OCI-LY3 (cell line): ENCODE results near the gene CIAPIN1.

Source experiments
- H2AFZ ChIP-seq: fragments of 200-600, 300-600 bp; shearing (Covaris generic); 2 replicates; pipeline ENCODE4 v1.6.0; 2014; ENCODE audit warnings: antibody characterized with exemption, low read depth, low read length
- H3K27ac ChIP-seq: fragments of 200-600, 300-600 bp; sonication (generic); 2 replicates; pipeline ENCODE4 v1.5.1; 2014; ENCODE audit warnings: mild to moderate bottlenecking, low read length, moderate library complexity, mixed read lengths
- H3K27me3 ChIP-seq: fragments of 200-600, 300-600 bp; sonication (generic); 2 replicates; pipeline ENCODE4 v1.6.1; 2014; ENCODE audit warnings: low read depth, low read length, mixed read lengths
- H3K36me3 ChIP-seq: fragments of 200-600, 300-600 bp; sonication (generic); replicated peaks from 2 replicates; pipeline ENCODE3; 2014; ENCODE audit warnings: low read depth, low read length, mixed read lengths
- H3K4me1 ChIP-seq: fragments of 300-600, 200-600 bp; sonication (generic); 2 replicates; pipeline ENCODE4 v1.6.1; 2014; ENCODE audit warnings: low read length, mixed read lengths
- H3K4me2 ChIP-seq: fragments of 200-600, 300-600 bp; sonication (generic); 2 replicates; pipeline ENCODE4 v1.6.1; 2014; ENCODE audit warnings: low read length, mixed read lengths
- H3K4me3 ChIP-seq: fragments of 300-600, 200-600 bp; sonication (generic); 2 replicates; pipeline ENCODE4 v1.5.1; 2014; ENCODE audit warnings: antibody characterized with exemption, mild to moderate bottlenecking, low read length, moderate library complexity
- H3K79me2 ChIP-seq: fragments of 300-600, 200-600 bp; shearing (Covaris generic); 2 replicates; pipeline ENCODE4 v1.6.1; 2014; ENCODE audit warnings: mild to moderate bottlenecking, low read length, mixed read lengths
- H3K9ac ChIP-seq: fragments of 300-600, 200-600 bp; shearing (Covaris generic); 2 replicates; pipeline ENCODE4 v1.6.0; 2014; ENCODE audit warnings: mild to moderate bottlenecking, low read length, moderate library complexity
- H3K9me3 ChIP-seq: fragments of 200-600, 300-600 bp; shearing (Covaris generic); 2 replicates; pipeline ENCODE4 v1.6.1; 2014; ENCODE audit warnings: low read length, mixed read lengths; ENCODE audit not compliant: insufficient read depth
- H4K20me1 ChIP-seq: fragments of 200-600, 300-600 bp; sonication (generic); 2 replicates; pipeline ENCODE4 v1.6.1; 2016; ENCODE audit warnings: low read length, mixed read lengths; ENCODE audit not compliant: insufficient read depth
- EZH2phosphoT487 ChIP-seq: fragments of 200-600 bp; shearing (Covaris generic); IDR thresholded peaks from 2 replicates; pipeline ENCODE4 v1.6.1; 2018; ENCODE audit warnings: antibody characterized with exemption, mixed run types, low read depth
- TF ChIP-seq, protein P1 (sequence below): fragments of 200-600, 300-600 bp; sonication (generic); IDR thresholded peaks from 2 replicates; pipeline ENCODE4 v1.5.1; 2014; ENCODE audit warnings: antibody characterized with exemption, low read length, low read depth

Gene CIAPIN1

GRCh38 chr16:57479205-57479975 is 32.2 kb upstream of the CIAPIN1 start:
- H3K27me3 ChIP-seq = peaks cover 43% of the 10 kb centered on the region
- H3K4me3 ChIP-seq = peak overlapping the region; percentile 45
- H3K36me3 ChIP-seq = no peaks in the 10 kb centered on the region
- no peak overlapping the region for H3K27ac ChIP-seq
- H2AFZ ChIP-seq = no peak overlapping the region
- no peaks in the 10 kb centered on the region for H3K79me2 ChIP-seq
- no peaks in the 10 kb centered on the region for H4K20me1 ChIP-seq
- TF ChIP-seq, protein P1, sequence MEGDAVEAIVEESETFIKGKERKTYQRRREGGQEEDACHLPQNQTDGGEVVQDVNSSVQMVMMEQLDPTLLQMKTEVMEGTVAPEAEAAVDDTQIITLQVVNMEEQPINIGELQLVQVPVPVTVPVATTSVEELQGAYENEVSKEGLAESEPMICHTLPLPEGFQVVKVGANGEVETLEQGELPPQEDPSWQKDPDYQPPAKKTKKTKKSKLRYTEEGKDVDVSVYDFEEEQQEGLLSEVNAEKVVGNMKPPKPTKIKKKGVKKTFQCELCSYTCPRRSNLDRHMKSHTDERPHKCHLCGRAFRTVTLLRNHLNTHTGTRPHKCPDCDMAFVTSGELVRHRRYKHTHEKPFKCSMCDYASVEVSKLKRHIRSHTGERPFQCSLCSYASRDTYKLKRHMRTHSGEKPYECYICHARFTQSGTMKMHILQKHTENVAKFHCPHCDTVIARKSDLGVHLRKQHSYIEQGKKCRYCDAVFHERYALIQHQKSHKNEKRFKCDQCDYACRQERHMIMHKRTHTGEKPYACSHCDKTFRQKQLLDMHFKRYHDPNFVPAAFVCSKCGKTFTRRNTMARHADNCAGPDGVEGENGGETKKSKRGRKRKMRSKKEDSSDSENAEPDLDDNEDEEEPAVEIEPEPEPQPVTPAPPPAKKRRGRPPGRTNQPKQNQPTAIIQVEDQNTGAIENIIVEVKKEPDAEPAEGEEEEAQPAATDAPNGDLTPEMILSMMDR = no peak
- no peak for TF ChIP-seq EZH2phosphoT487
- no peak overlapping the region for H3K9ac ChIP-seq
- H3K4me1 ChIP-seq = peaks cover 19% of the 10 kb centered on the region
- H3K9me3 ChIP-seq = no peaks in the 10 kb centered on the region
- peak overlapping the region; percentile 63 for H3K4me2 ChIP-seq

DNA sequence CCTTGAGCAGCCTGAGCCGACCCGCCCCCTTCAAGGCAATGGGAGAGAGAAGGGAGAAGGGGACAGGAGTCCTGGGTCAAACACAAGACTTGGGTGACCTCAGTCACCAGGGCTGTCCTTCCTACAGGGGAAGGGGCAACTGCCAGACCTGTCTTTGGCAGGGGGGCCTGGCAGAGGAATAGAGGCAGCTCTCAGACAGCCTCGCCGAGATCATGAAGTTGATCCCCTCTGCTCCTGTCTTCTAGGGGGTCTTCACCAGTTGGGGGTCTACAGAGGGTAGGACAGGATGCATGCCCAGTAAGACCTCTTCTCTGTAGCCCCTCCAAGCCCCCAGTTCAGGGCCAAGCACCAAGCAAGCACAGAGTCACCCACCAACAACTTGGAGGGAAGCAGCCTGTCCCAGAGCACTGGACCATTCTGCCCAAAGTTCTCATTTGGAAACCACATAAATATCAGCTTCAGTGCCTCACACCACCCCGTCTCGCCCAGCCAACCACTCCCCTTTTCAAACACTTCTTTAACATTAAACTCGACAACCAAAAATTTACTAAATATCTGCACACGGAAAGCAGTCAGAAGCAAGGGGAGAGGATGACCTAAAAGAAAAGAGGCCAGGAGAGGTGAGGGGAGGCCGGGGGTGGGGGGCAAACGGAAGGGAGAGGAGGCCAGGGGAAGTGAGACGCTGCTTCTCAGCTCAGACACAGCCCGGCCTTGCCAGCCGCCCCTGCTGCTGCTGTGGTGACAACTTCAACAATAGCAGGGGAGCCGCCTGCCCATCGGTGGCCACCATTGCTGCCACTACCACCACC is 31.4 kb upstream of the CIAPIN1 start:
- Histone ChIP-seq H3K9me3 (no peaks in the 10 kb centered on the region), H3K36me3 (no peaks in the 10 kb centered on the region), H4K20me1 (no peaks in the 10 kb centered on the region), H3K4me2 (peak overlapping the region; percentile 63), H3K27me3 (peaks cover 37% of the 10 kb centered on the region), H3K4me3 (peak overlapping the region; percentile 45), H3K4me1 (peaks cover 19% of the 10 kb centered on the region), H2AFZ (no peak overlapping the region), H3K79me2 (no peaks in the 10 kb centered on the region), H3K9ac (no peak overlapping the region), H3K27ac (no peak overlapping the region)
- TF ChIP-seq EZH2phosphoT487 = no peak
- TF ChIP-seq, protein P1 = no peak

DNA sequence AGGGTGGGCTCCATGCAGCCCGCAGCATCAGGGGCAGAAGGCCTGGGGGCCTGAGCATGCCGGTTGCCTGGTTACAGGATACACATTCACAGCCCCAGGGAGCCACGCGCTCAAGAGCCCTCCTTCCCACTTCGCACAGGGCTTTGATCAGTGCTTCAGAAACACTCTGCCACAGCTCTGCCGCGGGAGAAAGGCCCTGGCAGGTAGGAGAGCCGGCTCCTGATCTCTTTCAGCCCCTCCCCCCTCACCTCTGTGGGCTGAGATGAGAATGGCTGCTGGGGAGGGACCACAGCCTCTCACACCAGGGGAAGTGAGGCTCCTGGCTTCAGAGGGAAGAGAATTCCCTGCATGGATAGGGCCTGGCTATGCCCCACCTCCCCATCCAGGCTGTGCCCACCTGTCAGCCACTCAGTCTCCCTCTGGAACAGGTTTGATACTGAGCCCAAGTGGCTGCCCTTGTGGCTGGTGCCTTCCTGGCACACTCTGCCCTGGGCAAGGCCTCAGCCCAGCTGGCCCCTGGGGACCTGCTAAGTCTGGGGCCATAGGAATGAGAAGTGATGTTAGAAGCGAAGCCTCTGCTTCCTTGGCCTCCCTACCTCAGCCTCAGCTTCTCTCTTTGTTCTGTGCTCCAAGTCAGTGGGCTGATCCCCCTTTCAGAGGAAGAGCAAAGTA is 30.5 kb upstream of the CIAPIN1 start:
- Histone ChIP-seq H3K27me3 (peaks cover 37% of the 10 kb centered on the region), H3K36me3 (peaks cover 4% of the 10 kb centered on the region), H3K79me2 (no peaks in the 10 kb centered on the region), H2AFZ (no peak overlapping the region), H3K9me3 (no peaks in the 10 kb centered on the region), H3K4me2 (no peak overlapping the region), H3K4me3 (no peak overlapping the region), H3K4me1 (peaks cover 19% of the 10 kb centered on the region), H4K20me1 (no peaks in the 10 kb centered on the region), H3K27ac (no peak overlapping the region), H3K9ac (no peak overlapping the region)
- no peak for TF ChIP-seq EZH2phosphoT487
- TF ChIP-seq, protein P1 = no peak
